HPDE6-E6E7 (cell line): Measurements from ENCODE around the gene TMEM95.

Experiments used
- DNase-seq: peaks from one replicate; pipeline ENCODE4 v3.0.0; 2011; ENCODE audit warnings: missing footprints; ENCODE audit errors: extremely low spot score

TMEM95 gene, protein sequence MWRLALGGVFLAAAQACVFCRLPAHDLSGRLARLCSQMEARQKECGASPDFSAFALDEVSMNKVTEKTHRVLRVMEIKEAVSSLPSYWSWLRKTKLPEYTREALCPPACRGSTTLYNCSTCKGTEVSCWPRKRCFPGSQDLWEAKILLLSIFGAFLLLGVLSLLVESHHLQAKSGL

DNA sequence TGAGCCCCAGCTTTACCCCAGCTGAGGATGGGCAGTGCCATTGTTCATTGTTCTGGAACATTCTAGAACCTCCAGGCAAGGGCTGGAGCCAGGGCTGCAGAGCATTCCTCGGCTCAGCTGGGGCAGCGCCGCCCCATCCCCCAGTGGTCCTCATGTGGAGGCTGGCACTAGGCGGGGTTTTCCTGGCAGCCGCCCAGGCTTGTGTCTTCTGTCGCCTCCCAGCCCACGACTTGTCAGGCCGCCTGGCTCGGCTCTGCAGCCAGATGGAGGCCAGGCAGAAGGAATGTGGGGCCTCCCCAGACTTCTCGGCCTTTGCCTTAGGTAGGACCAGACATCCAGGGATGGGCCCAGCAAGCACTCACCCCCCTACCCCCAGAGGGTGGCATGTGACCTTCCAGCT lies at the start of gene TMEM95:
TSS of gene TMEM95 (plus strand) at position 104 of the 400 bp plus-strand sequence. CDS start at position 153, 49 bp downstream.
- no peak for DNase-seq

DNA sequence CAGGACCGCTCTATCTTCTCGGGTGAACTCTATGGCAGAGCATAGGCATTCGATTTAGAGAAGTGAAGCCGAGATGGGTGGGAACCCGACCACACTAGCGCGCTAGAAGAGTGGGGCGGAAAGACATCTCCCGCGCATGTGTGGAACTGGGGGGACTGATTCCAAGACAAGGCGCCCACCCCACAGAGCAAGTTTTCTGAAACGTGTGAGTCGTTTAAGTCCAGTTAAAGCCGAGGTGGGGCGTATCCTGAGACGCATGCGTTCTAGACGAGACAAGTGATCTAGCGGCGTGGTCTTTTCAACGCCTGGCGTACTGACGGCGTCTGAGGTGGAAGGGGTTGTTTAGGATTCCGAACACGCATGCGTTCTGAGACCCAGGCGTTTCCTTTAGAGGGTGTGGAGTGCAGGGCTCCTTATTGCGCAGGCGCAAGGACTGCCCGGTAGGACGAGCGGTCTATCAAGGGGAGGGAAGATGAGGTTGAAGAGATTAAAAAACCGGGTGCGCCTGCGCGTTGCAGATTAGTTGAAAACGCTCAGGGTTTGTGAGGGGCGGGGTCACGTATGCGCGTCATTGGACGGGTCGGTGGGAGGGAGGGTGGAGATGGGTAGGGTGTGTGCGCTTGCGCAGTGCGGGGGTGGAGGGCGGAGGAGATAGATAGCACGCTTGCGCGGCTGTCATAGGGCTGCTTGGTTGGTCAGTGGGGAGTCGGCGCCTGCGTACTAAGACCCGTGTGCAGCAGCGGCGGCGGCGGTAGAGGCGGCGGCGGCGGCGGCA lies 47.9 kb upstream of the TMEM95 start, which contains the start of gene EIF5A:
TSS of gene EIF5A (plus strand) at position 718 of the 775 bp plus-strand sequence. CDS start 2,008 bp downstream, outside the sequence.
- peak; percentile 99 for DNase-seq

DNA sequence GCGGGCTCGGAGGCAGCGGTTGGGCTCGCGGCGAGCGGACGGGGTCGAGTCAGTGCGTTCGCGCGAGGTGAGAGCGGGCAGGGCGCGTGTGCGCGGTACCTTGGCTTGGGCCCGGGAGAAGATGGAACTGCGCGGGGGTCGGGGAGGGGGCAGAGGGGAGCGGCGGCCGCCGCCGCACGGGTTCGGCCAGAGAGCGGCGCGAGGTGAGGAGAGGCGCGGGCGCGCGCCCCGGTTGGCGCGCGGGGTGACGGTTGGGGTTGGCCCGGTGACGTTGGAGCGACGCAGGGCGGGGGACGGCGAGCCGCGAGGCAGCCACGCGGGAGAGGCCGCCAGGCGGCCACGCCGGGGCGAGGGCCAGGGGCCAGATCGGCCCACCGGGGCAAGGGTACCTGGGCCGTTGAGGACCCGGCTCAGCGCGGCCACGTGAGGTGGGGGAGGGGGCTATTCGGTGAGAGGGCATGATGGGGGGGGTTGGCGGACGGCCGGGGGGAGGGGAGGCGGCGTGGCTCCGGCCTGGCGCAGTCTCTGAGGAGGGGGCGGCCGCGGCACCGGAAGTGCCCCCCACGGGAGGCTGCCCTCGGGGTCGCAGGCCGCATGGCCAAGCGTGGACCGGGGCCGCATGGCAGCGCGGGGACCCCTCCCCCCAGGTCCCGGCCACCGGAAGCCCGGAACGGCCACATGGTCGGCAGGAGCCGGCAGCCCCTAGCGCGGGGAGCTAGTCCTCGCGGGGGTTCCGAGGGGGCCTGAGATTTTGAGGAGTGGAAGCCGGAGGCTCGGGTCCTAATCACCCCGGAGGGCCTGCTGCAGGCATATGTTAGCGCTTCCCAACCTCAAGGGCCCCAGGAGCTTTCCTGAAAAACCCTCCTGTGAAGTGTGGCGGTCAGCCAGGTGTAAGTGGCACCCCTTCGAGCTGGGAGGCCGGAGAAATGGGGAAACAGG lies 47.0 kb upstream of the TMEM95 start:
- no peak for DNase-seq

DNA sequence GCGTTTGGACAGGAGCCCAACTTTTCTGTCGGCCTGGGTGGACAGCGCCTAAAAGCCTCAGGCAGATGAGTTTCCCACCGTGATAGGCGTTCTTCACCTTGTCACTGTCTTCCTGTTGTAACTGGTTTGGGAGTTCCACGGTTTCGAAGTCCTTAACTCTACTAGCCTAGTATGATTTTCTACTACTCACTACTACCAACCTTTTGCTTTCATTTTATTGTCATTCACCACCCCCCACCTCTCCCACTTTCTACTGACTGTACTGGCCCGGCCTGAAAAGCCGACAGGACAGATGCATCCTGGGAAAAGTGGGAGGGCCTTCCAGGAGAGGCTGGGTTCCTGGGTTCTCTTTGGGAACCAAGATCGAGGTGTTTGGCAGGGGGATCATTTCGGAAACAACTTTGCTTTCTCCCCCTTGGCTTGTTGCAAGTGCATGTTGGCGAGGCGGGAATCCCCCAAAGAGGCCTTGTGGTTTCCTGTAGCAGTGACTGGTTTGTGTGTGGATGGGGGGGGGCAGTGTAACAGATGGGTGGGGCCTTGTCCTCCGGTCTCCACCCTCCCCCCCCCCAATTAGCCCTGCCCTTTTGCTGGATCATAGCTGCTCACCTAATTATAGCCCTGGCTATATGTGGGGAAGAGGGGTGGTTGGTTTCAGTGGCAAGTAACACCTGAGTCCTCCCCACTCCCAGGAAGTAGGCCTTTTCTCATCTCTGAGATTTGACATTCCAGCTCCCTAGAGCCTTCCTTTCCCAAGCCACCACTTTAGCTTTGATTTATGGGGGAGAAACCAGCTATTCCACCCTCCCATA lies 46.1 kb upstream of the TMEM95 start:
- peak; percentile 84 for DNase-seq

DNA sequence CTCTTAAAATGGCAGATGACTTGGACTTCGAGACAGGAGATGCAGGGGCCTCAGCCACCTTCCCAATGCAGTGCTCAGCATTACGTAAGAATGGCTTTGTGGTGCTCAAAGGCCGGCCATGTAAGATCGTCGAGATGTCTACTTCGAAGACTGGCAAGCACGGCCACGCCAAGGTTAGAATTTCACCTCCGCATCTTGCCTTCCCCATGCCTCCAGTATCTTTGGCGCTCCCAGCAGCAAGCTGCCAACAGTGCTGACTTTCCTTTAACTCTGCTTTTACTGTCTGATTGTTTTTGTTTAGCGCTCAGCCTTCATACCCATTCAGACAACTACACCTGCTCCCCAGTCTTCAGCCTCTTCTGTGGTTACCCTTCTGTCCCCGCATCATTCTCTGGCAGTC lies 45.3 kb upstream of the TMEM95 start:
- no peak for DNase-seq

DNA sequence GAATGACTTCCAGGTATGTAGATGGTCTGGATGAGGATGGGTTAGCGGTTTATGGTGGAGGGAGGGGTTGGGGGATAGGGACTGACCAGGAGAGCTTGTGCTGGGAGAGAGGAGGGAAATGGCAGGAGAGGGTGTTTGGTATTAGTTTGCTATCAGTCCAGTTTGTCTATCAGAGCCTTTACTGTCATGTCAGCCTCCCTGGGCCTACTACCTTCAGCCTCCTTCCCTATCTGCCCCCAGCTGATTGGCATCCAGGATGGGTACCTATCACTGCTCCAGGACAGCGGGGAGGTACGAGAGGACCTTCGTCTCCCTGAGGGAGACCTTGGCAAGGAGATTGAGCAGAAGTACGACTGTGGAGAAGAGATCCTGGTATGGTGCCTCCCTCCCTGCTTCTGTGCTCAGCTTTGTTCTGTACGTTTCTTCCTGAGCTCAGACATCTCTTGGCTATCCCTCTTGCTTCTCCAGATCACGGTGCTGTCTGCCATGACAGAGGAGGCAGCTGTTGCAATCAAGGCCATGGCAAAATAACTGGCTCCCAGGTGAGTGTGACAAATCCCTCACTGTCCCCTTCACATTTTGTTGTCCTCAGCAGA lies 43.7 kb upstream of the TMEM95 start:
- DNase-seq, result no peak

DNA sequence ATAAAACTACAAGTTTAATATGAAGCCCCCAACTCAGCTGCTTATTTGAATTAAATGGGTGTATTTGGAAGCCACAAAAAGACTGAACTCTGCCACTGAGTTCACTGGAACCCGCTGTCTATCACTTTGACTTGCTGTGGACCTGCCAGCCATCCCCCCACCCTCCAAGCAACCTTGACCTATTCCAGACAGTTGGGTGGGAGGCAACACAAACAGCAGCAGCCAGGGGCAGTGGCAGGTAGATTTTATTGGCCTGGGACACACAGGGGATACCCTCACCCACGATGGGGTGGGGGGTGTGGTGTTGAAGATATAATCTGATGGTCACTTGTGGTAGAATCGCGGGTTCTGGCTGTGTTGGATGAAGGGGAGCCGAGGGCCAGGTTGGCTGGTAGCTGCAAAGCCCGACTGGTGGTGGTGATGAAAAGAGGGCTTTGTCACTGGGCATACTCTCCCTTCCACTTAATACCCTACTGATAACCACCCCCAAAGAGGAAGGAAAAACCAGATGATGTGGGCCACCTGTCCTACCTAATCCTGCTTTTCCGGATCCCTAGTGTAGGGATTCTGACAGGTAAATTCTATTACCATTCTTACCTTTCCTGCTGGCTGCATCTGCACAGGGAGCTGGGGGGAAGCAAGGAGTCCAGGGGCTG lies 42.4 kb upstream of the TMEM95 start:
- DNase-seq, result no peak

DNA sequence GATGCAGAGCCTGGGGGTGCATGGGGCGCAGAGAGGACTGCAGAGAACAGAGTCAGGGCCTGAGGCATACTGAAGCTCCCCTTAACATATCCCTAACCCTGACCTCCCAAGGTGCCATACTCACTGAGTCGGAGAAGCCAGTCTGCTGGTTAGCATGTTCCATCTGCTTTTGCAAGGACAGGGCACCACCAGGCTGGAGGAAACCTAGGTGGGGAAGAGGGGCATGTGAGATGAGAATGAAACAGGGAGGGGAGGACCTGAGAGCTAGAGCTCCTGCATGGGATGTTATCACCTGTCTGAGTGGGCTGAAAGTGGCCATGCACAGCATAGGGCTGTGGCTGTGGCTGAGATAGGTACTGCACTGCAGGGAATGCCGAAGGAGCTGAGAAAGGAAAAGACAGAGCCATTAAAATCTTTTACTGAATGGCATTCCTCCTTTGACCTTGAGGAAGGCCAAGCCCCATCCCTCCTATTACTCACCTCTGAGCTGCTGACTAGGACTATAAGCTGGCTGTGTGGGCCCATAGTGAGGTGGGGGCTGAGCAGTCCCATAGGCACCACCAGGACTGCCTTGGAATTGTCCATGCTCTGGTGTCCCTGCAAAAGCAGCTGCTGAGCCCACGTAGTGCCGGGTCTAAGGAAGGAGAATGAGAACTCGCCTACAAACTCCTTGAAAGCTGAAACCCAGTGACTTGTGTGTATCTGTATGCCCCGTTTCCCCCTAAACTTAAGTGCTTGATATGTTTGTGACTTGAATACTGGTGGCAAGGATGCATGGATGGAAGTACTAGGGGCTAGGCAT lies 41.7 kb upstream of the TMEM95 start:
- no peak for DNase-seq

DNA sequence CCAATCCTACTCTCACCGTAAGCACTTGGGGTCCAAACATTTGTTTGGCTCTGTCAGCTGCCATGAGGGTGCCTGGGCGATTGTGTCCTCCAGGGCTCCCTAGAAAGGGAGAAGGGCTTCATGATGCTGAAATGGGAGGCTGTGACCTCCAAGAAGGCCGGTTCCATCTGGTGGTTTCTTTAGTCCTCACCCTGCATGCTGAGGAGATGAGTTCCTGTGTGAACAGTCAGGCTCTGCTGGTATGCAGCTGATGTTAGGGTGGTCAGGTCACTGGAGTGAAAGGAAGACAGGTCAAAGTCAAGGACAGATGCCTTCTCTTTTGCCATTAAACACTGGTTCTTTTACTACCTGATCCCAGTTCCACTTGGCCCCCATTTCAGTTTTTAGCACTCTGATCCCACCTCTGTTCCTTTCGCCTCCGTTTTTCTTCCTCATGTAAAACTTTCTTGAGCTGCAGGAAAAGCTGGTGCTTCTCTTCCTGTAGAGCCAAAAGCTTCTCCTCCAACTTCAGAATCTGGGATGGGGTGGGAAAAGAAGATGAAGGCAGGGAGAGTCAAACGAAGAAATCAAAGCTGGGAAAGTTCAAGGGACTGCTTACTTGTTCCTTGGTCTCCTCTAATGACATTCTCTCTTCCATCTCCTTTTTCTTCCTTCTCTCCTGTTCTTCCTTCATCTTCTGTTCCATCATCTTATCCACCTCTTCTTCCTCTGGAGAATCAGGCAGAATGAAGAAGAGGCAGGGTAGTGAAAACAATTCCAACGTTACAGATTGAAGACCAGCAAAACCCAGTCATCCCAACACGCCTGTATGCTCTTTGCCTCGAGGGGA lies 40.9 kb upstream of the TMEM95 start:
- DNase-seq, result no peak

DNA sequence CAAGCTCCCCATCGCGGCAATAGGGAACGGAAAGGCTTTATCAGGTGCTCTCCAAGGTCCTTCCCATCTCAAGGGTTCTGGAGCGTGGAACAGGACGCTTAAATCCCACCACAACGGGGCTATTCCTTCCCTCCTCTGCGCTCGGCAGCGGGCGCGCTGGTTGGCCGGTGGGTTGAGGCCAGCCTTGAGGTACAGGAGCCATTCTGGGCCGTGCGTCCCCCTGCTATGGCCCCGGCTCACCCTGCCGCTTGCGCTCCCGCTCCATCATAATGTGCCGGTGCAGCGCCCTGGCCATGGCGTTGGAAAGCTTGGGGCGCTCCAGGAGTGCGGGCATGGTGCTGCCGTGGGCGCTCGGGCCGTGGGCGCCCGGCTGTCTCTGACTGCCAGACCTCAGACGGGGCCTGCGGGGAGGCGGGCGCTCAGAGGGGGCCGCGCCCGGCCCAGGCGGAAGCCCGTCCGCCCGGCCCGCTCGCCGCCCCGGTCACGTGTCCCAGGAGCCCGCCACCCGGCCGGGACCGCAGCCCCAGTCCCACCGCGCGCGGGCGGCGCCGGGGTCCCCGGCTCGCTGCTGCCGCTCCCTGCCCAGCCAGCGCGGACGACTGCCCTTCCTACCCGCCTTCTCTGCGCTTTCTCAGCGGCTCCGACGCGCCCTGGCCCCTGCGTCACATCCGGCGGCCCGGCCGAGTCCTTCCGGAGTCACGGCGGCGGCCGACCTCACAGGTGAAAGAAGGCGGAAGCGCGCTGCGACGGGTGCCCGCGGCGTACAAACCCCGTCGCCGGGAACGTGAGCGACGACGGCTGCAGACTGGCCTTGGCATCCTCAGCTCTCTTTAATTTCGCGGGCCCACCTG lies 40.0 kb upstream of the TMEM95 start, which contains the start of gene GPS2:
TSS of gene GPS2 (minus strand) at position 642 of the 851 bp plus-strand sequence. CDS start at position 334, 308 bp downstream.
- peak; percentile 94 for DNase-seq

DNA sequence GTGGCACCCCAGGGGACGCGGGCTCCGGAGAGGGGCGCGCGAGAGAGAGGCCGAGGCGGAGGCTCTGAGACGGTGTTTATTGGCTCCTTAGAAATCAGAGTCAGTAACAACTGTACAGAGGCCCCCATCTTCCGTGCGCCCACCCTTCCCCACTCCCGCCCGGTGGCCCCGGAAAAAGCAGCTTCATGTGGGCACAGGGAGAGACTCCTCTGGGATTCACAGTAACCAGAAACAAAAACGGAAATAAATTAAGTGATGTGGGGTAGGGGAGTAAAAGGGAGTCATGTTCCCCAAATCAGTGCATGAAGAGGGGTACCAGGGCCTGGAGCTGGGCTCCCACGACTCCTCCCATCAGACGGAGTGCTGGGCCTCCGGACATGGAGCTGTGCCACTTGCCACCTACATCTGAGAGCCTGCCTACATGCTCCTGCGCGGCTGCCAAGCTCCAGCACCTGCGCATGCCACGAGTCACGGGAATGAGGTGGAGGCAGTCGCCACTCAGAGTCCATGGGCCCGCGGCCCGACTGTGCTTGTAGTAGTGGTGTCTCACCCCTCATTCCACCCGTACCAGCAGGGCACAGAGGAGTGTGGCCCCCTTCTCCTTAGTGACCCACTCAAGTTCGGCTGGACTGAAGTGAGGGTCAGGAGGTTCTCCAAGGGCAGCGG lies 39.3 kb upstream of the TMEM95 start:
- no peak for DNase-seq

DNA sequence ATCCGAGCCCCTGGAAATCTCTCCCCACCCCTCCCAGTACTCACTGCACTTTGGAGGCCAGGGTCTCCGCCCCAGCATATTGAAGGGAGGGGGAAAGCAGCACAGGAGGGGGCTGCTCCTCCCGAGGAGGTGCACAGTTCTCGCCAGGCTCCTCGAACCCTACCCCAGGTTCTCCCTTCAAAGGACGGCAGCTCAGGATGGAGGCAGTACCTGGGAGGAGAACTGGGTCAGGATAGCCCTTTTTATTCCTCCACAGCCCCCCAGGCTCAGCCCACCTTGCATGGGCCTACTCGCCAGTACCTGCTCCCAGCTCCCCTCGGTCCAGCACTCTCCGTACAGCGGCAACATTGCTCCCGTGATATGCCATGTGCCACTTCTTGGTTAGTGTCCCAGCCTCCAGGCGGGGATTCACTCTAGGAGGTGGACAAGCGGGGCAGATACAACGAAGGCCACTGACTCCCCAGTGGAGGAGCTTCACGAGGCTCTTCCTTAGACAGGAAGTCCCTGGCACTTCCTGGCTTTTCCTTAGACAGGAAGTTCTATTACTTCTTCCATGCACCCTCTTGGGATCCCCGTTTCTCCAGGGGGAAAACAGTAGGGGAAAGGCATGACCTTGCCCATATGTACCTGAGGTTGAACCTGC lies 37.7 kb upstream of the TMEM95 start:
- no peak for DNase-seq

DNA sequence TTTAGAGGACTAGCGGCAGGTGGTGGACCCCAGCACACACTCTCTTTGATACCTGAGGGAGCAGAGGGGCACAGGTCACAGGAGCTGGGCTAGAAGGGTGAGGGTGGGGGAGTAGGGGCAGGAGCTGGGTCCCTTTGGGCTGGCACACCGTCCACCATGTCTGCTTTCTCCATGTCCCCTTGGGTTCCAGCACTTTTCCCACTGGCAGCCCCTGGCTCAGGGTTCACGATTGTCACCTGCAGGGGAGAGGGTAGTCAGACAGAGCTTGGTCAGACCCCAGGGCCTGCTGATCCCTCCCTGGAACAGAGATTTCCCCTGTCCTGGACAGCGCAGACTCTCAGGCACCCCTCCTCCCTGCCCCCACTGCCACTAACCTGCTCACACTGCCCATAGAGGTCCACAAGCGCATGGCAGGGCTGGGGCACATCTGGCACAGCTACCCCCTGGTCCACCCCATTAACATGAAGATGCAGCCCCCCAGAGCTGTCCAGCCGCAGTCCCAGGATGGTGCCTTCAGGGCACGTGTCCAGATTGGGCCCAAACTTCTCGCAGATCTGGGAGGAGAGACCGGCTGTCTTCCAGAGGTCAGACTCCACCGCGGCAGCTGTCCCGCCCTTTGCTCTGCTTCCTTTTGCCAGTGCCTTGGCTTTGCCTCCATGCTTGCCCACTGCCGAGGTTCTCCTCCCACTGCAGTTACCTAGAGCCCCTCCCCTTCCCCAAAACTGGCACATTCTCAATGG lies 36.7 kb upstream of the TMEM95 start:
- no peak for DNase-seq

DNA sequence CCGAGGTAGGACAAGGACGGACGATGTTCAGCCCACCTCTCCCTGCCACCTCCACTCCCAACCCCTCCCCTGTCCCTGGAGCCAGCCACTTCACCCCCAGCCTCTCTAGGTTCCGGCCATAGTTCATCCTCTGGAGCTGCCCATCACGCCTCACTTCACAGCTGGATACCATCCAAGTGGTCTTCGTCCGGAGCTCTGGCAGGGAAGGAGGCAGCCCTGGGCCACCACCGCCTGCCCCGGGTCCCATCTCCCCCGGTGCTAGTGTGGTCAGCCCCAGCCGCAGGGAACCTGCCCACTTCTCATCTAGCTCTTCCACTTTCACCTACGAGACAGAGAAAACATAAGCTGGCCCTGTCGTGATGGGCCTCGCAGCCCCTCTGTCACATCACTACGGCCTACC lies 33.5 kb upstream of the TMEM95 start:
- no peak for DNase-seq

DNA sequence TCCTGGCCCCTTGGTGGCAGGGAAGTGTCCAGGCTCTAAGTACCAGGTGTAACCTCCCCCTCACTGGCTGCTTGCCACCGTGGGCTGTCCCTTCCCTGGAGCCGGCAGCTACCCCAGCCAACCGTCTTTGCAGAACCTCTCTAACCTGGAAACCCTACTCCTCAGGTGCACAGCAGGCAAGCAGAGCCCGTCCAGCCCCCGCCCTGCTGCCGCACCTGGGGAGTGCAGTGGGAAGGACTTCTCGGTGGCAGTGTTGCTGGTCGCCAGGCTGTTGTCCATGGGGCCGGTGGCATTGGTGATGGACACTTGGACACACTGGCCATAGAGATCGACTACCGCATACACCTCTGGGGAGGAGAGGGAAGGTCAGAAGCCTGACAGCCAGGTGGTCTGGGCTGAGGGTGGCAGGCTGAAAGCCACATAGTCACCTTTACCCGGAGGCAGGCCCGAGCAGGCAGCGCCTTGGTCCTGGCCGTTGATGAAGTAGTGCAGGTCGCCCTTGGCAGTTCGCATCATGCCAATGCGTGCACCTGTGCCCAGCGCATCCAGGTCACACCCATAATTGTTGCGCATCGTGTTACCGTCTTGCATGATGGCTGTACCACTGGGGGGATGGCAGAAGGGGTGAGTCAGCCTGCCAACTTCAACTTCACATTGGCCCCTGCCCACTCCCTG lies 32.3 kb upstream of the TMEM95 start:
- DNase-seq, result no peak
